Fibroblast of the aortic adventitia (primary cell): ENCODE data around the gene NR5A2. TPM values are rescaled to one million over a fixed set of nuclear protein-coding genes. Genes with fewer than 3 reads are reported as not detected.
A peak's percentile ranks its signal among the peaks of the same experiment; 100 is the strongest.

Experiments
- DNase-seq: peaks from one replicate; pipeline ENCODE4 v3.0.0-alpha.2; 2010; ENCODE audit warnings: low read depth
- H3K4me3 ChIP-seq: 2 replicates; pipeline ENCODE4 v1.5.1; 2011; ENCODE audit warnings: low read depth, mild to moderate bottlenecking, control low read depth, low read length, moderate library complexity
- CTCF ChIP-seq: IDR thresholded peaks from 2 replicates; pipeline ENCODE4 v1.5.1; 2011; ENCODE audit warnings: mild to moderate bottlenecking, low read length, control low read depth, inconsistent platforms; ENCODE audit not compliant: insufficient read depth
- total RNA-seq: library from RNA; depleted of rRNA; stranded (reverse); fragments of >200 nt; gene quantifications from 2 replicates; pipeline ENCODE4 v1.2.3, GENCODE V29; 2012; ENCODE audit warnings: low replicate concordance

NR5A2 gene
- total RNA-seq, 1 donor = 11.5 TPM

- no peak for DNase-seq
- TF ChIP-seq CTCF = no peak
- H3K4me3 ChIP-seq = no peak overlapping the region
These were observed 26.1 kb downstream of the NR5A2 start for GRCh38 chr1:200053646-200054045.

GRCh38 chr1:200058341-200058740, 30.8 kb downstream of the NR5A2 start:
- DNase-seq = no peak
- H3K4me3 ChIP-seq = no peak overlapping the region
- TF ChIP-seq CTCF = no peak

DNA sequence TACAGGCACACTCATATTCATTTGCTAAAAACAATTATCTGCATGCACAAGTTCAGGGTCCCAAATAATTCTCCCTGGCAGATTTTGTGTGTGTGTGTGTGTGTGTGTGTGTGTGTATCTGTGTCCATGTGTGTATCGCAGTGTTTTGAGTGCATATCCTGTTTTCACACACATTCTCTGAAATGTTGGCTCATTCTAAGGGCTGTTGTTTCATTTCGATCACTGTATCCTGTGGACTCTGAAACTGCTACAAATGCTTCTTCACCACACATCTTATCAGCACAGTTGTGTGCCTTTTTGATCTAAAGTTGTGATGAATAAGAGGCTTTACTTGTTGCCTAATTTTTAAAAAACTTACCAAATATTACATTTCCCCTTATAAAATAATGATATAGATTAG, 34.6 kb downstream of the NR5A2 start:
- no peak overlapping the region for H3K4me3 ChIP-seq
- no peak for TF ChIP-seq CTCF
- no peak for DNase-seq

GRCh38 chr1:200072636-200073285, 45.3 kb downstream of the NR5A2 start:
- H3K4me3 ChIP-seq = no peak overlapping the region
- no peak for TF ChIP-seq CTCF
- DNase-seq = no peak

GRCh38 chr1:200073286-200073637, 45.8 kb downstream of the NR5A2 start:
- DNase-seq = no peak
- no peak for TF ChIP-seq CTCF
- no peak overlapping the region for H3K4me3 ChIP-seq

DNA sequence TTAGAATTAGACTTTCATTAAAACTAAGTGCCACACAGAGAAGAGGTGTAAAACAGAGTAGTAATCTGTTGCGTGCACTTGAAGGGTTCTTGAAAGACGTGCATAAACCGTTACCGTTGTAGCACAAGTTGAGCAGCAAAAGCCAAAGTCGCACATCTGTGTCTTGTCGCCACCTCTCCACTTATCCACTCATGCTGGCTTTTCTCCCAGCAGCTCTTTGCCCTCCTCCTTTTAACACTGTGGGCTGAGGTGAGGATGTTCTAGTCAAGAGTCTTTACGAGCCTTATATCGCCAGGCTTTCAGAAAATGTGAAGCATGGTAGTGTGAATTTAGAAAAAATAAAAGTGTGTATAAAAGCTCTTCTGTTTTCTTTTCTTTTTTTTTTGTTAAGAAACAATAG, 48.0 kb downstream of the NR5A2 start:
- no peak for DNase-seq
- no peak for TF ChIP-seq CTCF
- H3K4me3 ChIP-seq = no peak overlapping the region

DNA sequence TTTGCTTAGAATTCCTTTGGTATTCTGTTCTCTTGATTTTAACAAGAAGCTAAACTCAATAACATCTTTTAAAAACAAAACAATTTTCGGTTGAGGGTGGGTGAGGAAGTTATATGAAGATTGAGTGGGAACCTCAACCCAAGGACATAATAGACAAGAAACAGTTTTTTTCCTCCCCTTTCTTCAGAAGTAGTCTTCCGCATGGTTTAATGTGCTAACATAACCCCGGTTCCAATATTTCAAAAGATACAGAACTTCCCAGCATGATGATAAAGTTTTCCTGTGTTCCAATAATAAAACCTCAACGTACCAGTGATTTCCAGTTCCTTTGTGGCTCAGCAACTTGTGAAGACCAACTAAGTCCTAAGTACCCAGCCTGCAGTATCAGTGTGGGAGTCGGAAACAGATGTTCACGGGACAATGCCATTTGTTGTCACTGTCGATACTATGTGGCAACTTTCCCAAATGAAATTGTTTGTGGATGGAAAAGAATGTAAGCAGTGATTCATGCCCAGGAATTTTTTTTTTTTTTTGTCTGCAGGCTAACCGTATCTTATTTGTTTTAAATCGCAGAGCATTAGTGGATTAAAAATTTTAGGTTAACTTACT, 48.5 kb downstream of the NR5A2 start:
- H3K4me3 ChIP-seq = peak overlapping the region; percentile 34

More for the DNA sequence above, 48.5 kb downstream of the NR5A2 start:
- peak; percentile 87 for DNase-seq
- no peak for TF ChIP-seq CTCF
